HCT116 (cell line): Measurements from ENCODE around the gene KCNJ10. TPM values are rescaled to one million over a fixed set of nuclear protein-coding genes. Genes with fewer than 3 reads are reported as not detected.

Source experiments
- ATAC-seq: fragments of 200-7000 bp; cut with Tn5 transposase; 2 replicates; pipeline ENCODE4 v1.9.1; 2020; ENCODE audit warnings: mild to moderate bottlenecking, moderate library complexity
- BruUV-seq: library from RNA; stranded (reverse); fragments of 400-500 nt; replicated peaks from 2 replicates; lab custom pipeline; 2021; lab: Mats Ljungman, UMichigan
- CTCF ChIA-PET: fragments of 300-600 bp; sonication (Branson Sonifier 250); formaldehyde crosslinking; loops from one replicate; lab custom pipeline; 2021; ENCODE audit warnings: antibody characterized with exemption; lab: Charles Lee
- POLR2A ChIA-PET: fragments of 300-600, 350-600 bp; sonication (Branson Sonifier 250); formaldehyde crosslinking; loops from one replicate; lab custom pipeline; 2021; ENCODE audit warnings: antibody characterized with exemption; lab: Charles Lee
- RAD21 ChIA-PET, 2 experiments: fragments of 300-600 bp; sonication (Branson Sonifier 250); formaldehyde crosslinking; loops; one replicate each; lab custom pipeline; 2023; ENCODE audit warnings: low total read pairs in 2 of 2; ENCODE audit not compliant: uncharacterized antibody in 2 of 2, unreplicated experiment in 2 of 2, low non-redundant PET in 1 of 2; lab: Charles Lee
- DNase-seq: peaks from one replicate; pipeline ENCODE4 v3.0.0-alpha.2; 2010; ENCODE audit warnings: low read depth, low spot score
- H2AFZ ChIP-seq: fragments of 200-600 bp; shearing (Covaris generic), sonication (generic); 2 replicates; pipeline ENCODE4 v1.6.1; 2017; ENCODE audit warnings: low read depth, mixed run types, mixed read lengths, antibody characterized with exemption, low read length; ENCODE audit not compliant: poor library complexity, severe bottlenecking
- H3K27ac ChIP-seq: 2 replicates; pipeline ENCODE4 v1.5.1; 2012; ENCODE audit warnings: low read depth, low read length
- H3K27me3 ChIP-seq: fragments of 200-600 bp; sonication (generic); 2 replicates; pipeline ENCODE4 v1.6.1; 2016; ENCODE audit warnings: mixed run types, low read length, mixed read lengths; ENCODE audit not compliant: insufficient read depth
- H3K36me3 ChIP-seq, 2 experiments: fragments of 200-500 bp in 1 of 2; fragments of 200-600 bp in 1 of 2; sonication (Bioruptor generic) in 1 of 2; sonication (generic) in 1 of 2; 2 replicates each; pipeline versions ENCODE4 v1.5.1 to v1.6.1; 2014 to 2016; ENCODE audit warnings: low read length in 2 of 2, inconsistent platforms in 1 of 2, mixed read lengths in 1 of 2, mixed run types in 1 of 2; ENCODE audit not compliant: insufficient read depth in 2 of 2, control insufficient read depth in 1 of 2
- H3K4me1 ChIP-seq, 2 experiments: fragments of 200-600 bp in 1 of 2; sonication (generic) in 1 of 2; 2 replicates each; pipeline versions ENCODE4 v1.5.1 to v1.6.1; 2012 to 2017; ENCODE audit warnings: low read length in 2 of 2, inconsistent platforms in 1 of 2, mild to moderate bottlenecking in 1 of 2, mixed read lengths in 1 of 2, mixed run types in 1 of 2, moderate library complexity in 1 of 2; ENCODE audit not compliant: insufficient read depth in 2 of 2, control insufficient read depth in 1 of 2
- H3K4me2 ChIP-seq: fragments of 200-600 bp; sonication (generic); 2 replicates; pipeline ENCODE4 v1.6.1; 2017; ENCODE audit warnings: mixed run types, low read length, mixed read lengths
- H3K4me3 ChIP-seq, 2 experiments: fragments of 200-600 bp in 1 of 2; sonication (generic) in 1 of 2; replicated peaks in 1 of 2; 2 replicates each; pipeline ENCODE4 v1.5.1; 2011 to 2016; ENCODE audit warnings: low read length in 2 of 2, control low read depth in 1 of 2, low read depth in 1 of 2, mild to moderate bottlenecking in 1 of 2, mixed read lengths in 1 of 2, mixed run types in 1 of 2
- H3K79me2 ChIP-seq: fragments of 200-600 bp; sonication (generic); 2 replicates; pipeline ENCODE4 v1.6.1; 2017; ENCODE audit warnings: mild to moderate bottlenecking, mixed run types, low read length, moderate library complexity, mixed read lengths; ENCODE audit not compliant: insufficient read depth
- H3K9ac ChIP-seq: fragments of 200-600 bp; sonication (generic); 2 replicates; pipeline ENCODE4 v1.6.1; 2016; ENCODE audit warnings: low read length, mixed read lengths
- H3K9me2 ChIP-seq: fragments of 200-600 bp; sonication (generic), shearing (Covaris generic); 2 replicates; pipeline ENCODE4 v1.6.1; 2017; ENCODE audit warnings: mixed run types, mild to moderate bottlenecking, moderate library complexity; ENCODE audit not compliant: insufficient read depth
- H3K9me3 ChIP-seq, 2 experiments: fragments of 200-500 bp in 1 of 2; fragments of 200-600 bp in 1 of 2; sonication (Bioruptor generic) in 1 of 2; sonication (generic) in 1 of 2; 2 replicates each; pipeline ENCODE4 v1.6.1; 2014 to 2017; ENCODE audit warnings: low read length in 2 of 2, mixed read lengths in 2 of 2, inconsistent platforms in 1 of 2, low read depth in 1 of 2, mild to moderate bottlenecking in 1 of 2, mixed run types in 1 of 2, moderate library complexity in 1 of 2; ENCODE audit not compliant: control insufficient read depth in 1 of 2, insufficient read depth in 1 of 2
- H4K20me1 ChIP-seq: fragments of 200-600 bp; sonication (generic), shearing (Covaris generic); 2 replicates; pipeline ENCODE4 v1.6.1; 2017; ENCODE audit warnings: mixed run types, mild to moderate bottlenecking, moderate library complexity; ENCODE audit not compliant: insufficient read depth
- ATF3 ChIP-seq: IDR thresholded peaks from 2 replicates; pipeline ENCODE4 v1.6.1; 2012
- CBX3 ChIP-seq: IDR thresholded peaks from 2 replicates; pipeline ENCODE4 v1.6.1; 2012; ENCODE audit warnings: low read depth
- CEBPB ChIP-seq: IDR thresholded peaks from 2 replicates; pipeline ENCODE4 v1.6.1; 2012; ENCODE audit warnings: low read depth
- CTCF ChIP-seq, 3 experiments: fragments of 200-600 bp in 1 of 3; sonication (generic) in 1 of 3; IDR thresholded peaks in 2 of 3; conservative IDR thresholded peaks in 1 of 3; 2 replicates each; pipeline ENCODE4 v1.5.1; 2012 to 2017; ENCODE audit warnings: low read depth in 2 of 3, low read length in 2 of 3, antibody characterized with exemption in 1 of 3, borderline replicate concordance in 1 of 3, control low read depth in 1 of 3, mild to moderate bottlenecking in 1 of 3, mixed read lengths in 1 of 3, mixed run types in 1 of 3, moderate library complexity in 1 of 3; ENCODE audit not compliant: insufficient read depth in 1 of 3
- EGR1 ChIP-seq: IDR thresholded peaks from 2 replicates; pipeline ENCODE4 v1.6.1; 2012; ENCODE audit warnings: low read depth
- ELF1 ChIP-seq: IDR thresholded peaks from 2 replicates; pipeline ENCODE4 v1.6.1; 2012; ENCODE audit warnings: low read depth, borderline replicate concordance
- EZH2 ChIP-seq: fragments of 200-600 bp; sonication (generic); IDR thresholded peaks from 2 replicates; pipeline ENCODE4 v1.6.1; 2017; ENCODE audit warnings: antibody characterized with exemption, mixed run types
- EZH2phosphoT487 ChIP-seq: fragments of 200-600 bp; IDR thresholded peaks from 2 replicates; pipeline ENCODE4 v1.6.1; 2018; ENCODE audit warnings: antibody characterized with exemption, borderline replicate concordance
- FOSL1 ChIP-seq: IDR thresholded peaks from 2 replicates; pipeline ENCODE4 v1.6.1; 2012; ENCODE audit warnings: low read depth
- JUND ChIP-seq: IDR thresholded peaks from 2 replicates; pipeline ENCODE4 v1.6.1; 2012
- MAX ChIP-seq: IDR thresholded peaks from 2 replicates; pipeline ENCODE4 v1.6.1; 2012
- POLR2AphosphoS5 ChIP-seq: IDR thresholded peaks from 2 replicates; pipeline ENCODE4 v1.6.1; 2011; ENCODE audit warnings: mild to moderate bottlenecking, low read depth, low read length, moderate library complexity
- RAD21 ChIP-seq: IDR thresholded peaks from 2 replicates; pipeline ENCODE4 v1.6.1; 2012; ENCODE audit warnings: low read depth, mild to moderate bottlenecking
- SIN3A ChIP-seq: IDR thresholded peaks from 2 replicates; pipeline ENCODE4 v1.6.1; 2012; ENCODE audit warnings: low read depth
- SRF ChIP-seq: IDR thresholded peaks from 2 replicates; pipeline ENCODE4 v1.6.1; 2012; ENCODE audit warnings: low read depth
- TCF7L2 ChIP-seq: IDR thresholded peaks from 2 replicates; pipeline ENCODE4 v1.7.0; 2011; ENCODE audit warnings: borderline replicate concordance, inconsistent platforms; ENCODE audit not compliant: insufficient read depth, insufficient read length; ENCODE audit errors: extremely low read depth
- YY1 ChIP-seq: IDR thresholded peaks from 2 replicates; pipeline ENCODE4 v1.6.1; 2011; ENCODE audit warnings: low read length, low read depth, moderate library complexity, mild to moderate bottlenecking; ENCODE audit not compliant: insufficient replicate concordance; ENCODE audit errors: extremely low read depth
- ZFX ChIP-seq: fragments of 450-650 bp; IDR thresholded peaks from 2 replicates; pipeline ENCODE4 v1.6.1; 2017
- ZNF274 ChIP-seq: fragments of 200-500 bp; sonication (Bioruptor generic); IDR thresholded peaks from 2 replicates; pipeline ENCODE4 v1.6.1; 2014; ENCODE audit warnings: mild to moderate bottlenecking, low read depth, low read length, inconsistent platforms
- intact Hi-C: fragments of 100-400 bp; cut with micrococcal nuclease; formaldehyde crosslinking; loops from 2 replicates; pipeline ENCODE4 v1.10.0; 2022
- total RNA-seq: library from RNA; stranded (reverse); gene quantifications from one replicate; pipeline ENCODE4 v1.2.1, GENCODE V29; 2021; ENCODE audit not compliant: unreplicated experiment

Gene KCNJ10
- total RNA-seq, 1 experiment from 2014 or later = 0.57 TPM

- Histone ChIP-seq H3K4me1 (peaks cover 6 to 24% of the 10 kb centered on the region in 2 experiments), H3K9ac (no peak overlapping the region), H4K20me1 (no peaks in the 10 kb centered on the region), H3K27me3 (no peaks in the 10 kb centered on the region), H3K27ac (no peak overlapping the region), H3K4me3 (no peak overlapping the region), H3K79me2 (no peaks in the 10 kb centered on the region), H2AFZ (no peak overlapping the region), H3K9me2 (no peaks in the 10 kb centered on the region), H3K4me2 (no peak overlapping the region), H3K36me3 (no peaks in the 10 kb centered on the region), H3K9me3 (no peaks in the 10 kb centered on the region)
- TF ChIP-seq CTCF (IDR thresholded peaks at IDR 0.05 in 2 of 3, conservative IDR thresholded peaks at IDR 0.05 in 1 of 3; ENCODE audit: borderline replicate concordance in 1 of 3, insufficient read depth in 1 of 3, low read depth in 2 of 3, low read length in 2 of 3) = no peak
- no peak for TF ChIP-seq ZNF274
- no peak for TF ChIP-seq JUND
- no peak for TF ChIP-seq ATF3
- no peak for TF ChIP-seq SIN3A
- no peak for TF ChIP-seq ELF1
- TF ChIP-seq YY1 = no peak
- no peak for TF ChIP-seq CEBPB
- TF ChIP-seq SRF = no peak
- TF ChIP-seq RAD21 = no peak
- TF ChIP-seq FOSL1 = no peak
- no peak for TF ChIP-seq EZH2
- no peak for TF ChIP-seq EGR1
- no peak for TF ChIP-seq EZH2phosphoT487
- no peak for TF ChIP-seq MAX
- TF ChIP-seq ZFX = no peak
- no peak for TF ChIP-seq TCF7L2
- TF ChIP-seq CBX3 = no peak
- TF ChIP-seq POLR2AphosphoS5 = no peak
- ChIA-PET POLR2A (no interaction called here), RAD21 (no interaction called here), CTCF (interaction anchor here (2.2 to 4.7 kb wide), 4 partner anchors 148 to 271 kb away, joined by 14 to 51 read pairs (median 30); no protein-coding TSS in a partner anchor)
- no TSS peak for BruUV-seq
- DNase-seq (no peak), ATAC-seq (no peak)
- intact Hi-C loops = loop anchor here (5.0 kb wide), 1 partner anchor 503 kb away; no protein-coding TSS in a partner anchor
These were observed 33.9 kb upstream of the KCNJ10 start for GRCh38 chr1:160103658-160104408.
